Lower leg skin (tissue), 4 donors: ENCODE measurements around the gene DTX1. TPM values are rescaled to one million over a fixed set of nuclear protein-coding genes. Genes with fewer than 3 reads are reported as not detected.

Experiments used
- DNase-seq, 2 donors: peaks; one replicate each; pipeline ENCODE4 v3.0.0-alpha.2; 2019; ENCODE audit warnings: low spot score in 2 of 2
- H3K4me3 ChIP-seq: fragments of 200-600 bp; sonication (generic); 2 replicates; pipeline ENCODE4 v1.5.1; 2017; ENCODE audit warnings: mild to moderate bottlenecking, low read depth; ENCODE audit not compliant: poor library complexity, severe bottlenecking
- CTCF ChIP-seq, 3 donors: fragments of 450-650 bp; IDR thresholded peaks; one replicate each; pipeline ENCODE4 v1.5.1; 2016; ENCODE audit warnings: antibody characterized with exemption in 3 of 3, mild to moderate bottlenecking in 3 of 3, moderate library complexity in 2 of 3
- POLR2A ChIP-seq, 2 donors: fragments of 450-650 bp; IDR thresholded peaks; one replicate each; pipeline ENCODE4 v1.6.1; 2016 to 2017; ENCODE audit warnings: antibody characterized with exemption in 2 of 2, mild to moderate bottlenecking in 1 of 2, moderate library complexity in 1 of 2
- WGBS, 2 donors: methylation state at CpG; one replicate each; pipeline ENCODE4 v1.1.5; 2018; 5-methylcytosine and 5-hydroxymethylcytosine counted together
- intact Hi-C: fragments of 100-400 bp; cut with DNase I; formaldehyde crosslinking; loops from one replicate; pipeline ENCODE4 v1.15.0; 2023; ENCODE audit warnings: low total_unique reads
- total RNA-seq, 4 donors: library from RNA; depleted of rRNA; stranded (reverse); fragments of >200 nt; gene quantifications; one replicate each; pipeline ENCODE4 v1.1.0, GENCODE V29; 2016

Gene DTX1
- total RNA-seq, 4 donors from 2014 or later: 1.5 to 5.0 (median 3.4) TPM

DNA sequence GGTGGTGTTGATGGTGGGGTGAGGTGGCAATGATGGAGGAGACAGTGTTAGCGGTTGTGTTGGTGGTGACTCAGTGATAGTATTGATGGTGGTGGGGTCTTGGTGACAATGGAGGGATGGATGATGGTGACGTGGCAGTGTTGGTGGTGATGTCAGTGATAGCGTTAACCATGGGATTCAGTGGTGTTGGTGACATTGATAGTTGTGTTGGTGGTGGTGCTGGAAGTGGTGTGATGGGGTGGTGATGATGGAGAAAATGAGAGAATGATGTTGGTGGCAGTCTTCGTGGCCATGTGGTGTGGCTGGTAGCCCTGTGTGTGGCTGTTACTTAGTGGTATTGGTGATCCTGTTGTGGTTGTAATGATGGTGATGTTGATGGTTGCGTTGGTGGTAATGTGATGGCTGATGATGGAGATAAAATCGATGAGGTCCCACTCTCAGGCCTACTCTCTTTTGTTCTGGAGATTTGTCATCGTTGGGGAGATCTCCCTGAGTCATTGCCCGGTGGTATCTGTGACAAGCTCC, 2.6 kb downstream of the DTX1 start:
- TF ChIP-seq CTCF (IDR thresholded peaks at IDR 0.05): no peak
- no peak for TF ChIP-seq POLR2A (IDR thresholded peaks at IDR 0.05)
- 88 to 91% methylated on average over 8 of the region's 8 CpGs for WGBS, 2 donors
- intact Hi-C loops: no loop called here
- DNase-seq: no peak
- H3K4me3 ChIP-seq: no peak overlapping the region

GRCh38 chr12:113060336-113060960, 3.9 kb downstream of the DTX1 start:
- DNase-seq: no peak
- intact Hi-C loops: no loop called here
- no peak for TF ChIP-seq CTCF (IDR thresholded peaks at IDR 0.05)
- TF ChIP-seq POLR2A (IDR thresholded peaks at IDR 0.05): no peak
- no peak overlapping the region for H3K4me3 ChIP-seq
- WGBS, 2 donors: 75 to 89% methylated on average over 7 of the region's 7 CpGs

DNA sequence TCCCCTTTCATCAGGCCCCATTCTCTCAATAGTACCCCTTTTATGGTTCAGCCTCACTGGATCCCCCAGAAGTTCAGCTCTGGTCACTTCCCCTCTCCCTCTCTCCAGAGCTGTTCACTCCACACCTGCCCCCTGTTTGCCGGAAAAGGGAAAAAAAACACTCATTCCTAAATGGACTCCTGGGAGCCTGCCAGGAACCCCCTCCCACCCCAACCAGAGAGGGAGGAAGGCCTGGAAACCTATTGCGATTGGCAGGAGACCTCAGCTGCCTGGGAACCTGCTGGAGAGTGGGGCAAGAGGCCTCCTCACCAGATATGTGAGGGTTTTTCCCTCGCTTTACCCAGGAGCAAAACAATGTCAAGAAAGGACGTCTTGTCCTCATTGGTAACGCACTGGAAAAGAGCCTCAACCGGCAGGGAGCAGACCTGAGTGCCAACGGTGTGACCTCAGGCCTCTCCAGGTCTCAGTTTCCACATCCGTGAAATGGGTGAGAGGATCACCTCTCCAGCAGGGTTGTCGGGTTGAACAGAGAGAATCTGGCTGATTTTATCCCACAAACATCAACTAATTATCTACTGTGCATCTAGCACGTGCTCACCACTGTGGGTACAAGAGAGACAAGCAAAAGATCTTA, 4.6 kb downstream of the DTX1 start:
- DNase-seq: no peak
- WGBS, 2 donors: 60 to 69% methylated on average over 10 of the region's 10 CpGs
- intact Hi-C loops: no loop called here
- no peak overlapping the region for H3K4me3 ChIP-seq
- no peak for TF ChIP-seq CTCF (IDR thresholded peaks at IDR 0.05)
- TF ChIP-seq POLR2A (IDR thresholded peaks at IDR 0.05): no peak

DNA sequence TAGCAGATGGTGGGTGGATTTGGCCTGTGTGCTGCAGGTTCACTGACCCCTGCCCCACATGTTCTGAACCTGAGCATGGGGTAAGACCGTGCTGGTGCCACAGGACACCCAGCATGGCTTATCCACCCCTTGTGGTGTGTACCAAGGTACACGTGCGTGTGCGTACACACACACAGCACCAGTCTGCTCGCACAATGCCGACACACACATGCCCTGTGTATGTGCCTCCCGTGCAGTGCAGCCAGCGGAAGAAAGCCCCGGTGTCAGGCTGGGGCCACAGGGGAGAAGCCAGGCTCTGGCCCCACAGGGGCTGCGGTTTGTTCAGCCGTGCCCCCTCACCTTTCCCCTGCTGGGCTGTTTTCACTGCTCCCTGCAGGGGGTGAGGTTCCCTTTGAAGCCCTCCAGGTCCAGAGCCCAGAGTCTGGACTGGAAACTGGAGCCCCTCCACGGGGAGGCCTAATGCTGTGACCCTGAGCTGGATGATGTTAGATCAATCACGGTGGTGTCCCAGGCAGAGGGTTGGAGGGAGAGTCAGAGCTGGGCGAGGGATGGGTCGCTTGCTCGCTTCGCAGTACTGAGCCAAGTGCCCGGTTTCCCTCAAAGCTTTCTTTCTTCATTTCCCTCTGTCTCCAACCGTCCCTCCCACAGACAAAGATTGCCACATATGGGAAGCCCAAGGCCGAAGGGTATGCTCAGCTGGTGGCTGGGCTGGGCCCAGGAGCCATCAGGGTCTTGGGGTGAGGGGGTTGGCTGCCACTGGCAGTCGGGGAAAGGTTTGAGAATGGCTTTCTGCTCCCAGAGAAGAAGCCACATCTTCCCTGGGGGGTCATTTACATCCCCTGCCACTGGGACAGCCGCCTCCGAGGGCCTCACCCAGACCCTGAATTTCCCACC, 6.2 kb downstream of the DTX1 start:
- H3K4me3 ChIP-seq: no peak overlapping the region

More for the DNA sequence above, 6.2 kb downstream of the DTX1 start:
- WGBS, 2 donors: 65% methylated on average over 23 of the region's 23 CpGs
- intact Hi-C loops: no loop called here
- no peak for DNase-seq
- TF ChIP-seq POLR2A (IDR thresholded peaks at IDR 0.05) (no peak), CTCF (IDR thresholded peaks at IDR 0.05) (no peak)
